Activated naive CD8-positive, alpha-beta T cell treated with anti-CD3 and anti-CD28 coated beads, Interleukin-2, amount 10 ng/mL, durations not matched to agents 7 days and 5 days (primary cell): ENCODE results near the gene P2RY12. TPM values are rescaled to one million over a fixed set of nuclear protein-coding genes. Genes with fewer than 3 reads are reported as not detected.
"Not testable (repeated sequence)": the region's sequence is repeated elsewhere in the genome, so short reads cannot be mapped to it uniquely, and the experiment has no call there.

ENCODE experiments used
- ATAC-seq: fragments of 150-1000 bp; cut with Tn5 transposase; one replicate; pipeline ENCODE4 v1.10.0; 2021; ENCODE audit warnings: low read depth, moderate library complexity
- POLR2A ChIA-PET: fragments of 350-600 bp; sonication (Branson Sonifier 250); formaldehyde crosslinking; loops from one replicate; lab custom pipeline; 2021; ENCODE audit warnings: antibody characterized with exemption; lab: Charles Lee
- DNase-seq: peaks from one replicate; pipeline ENCODE4 v3.0.0; 2021
- H3K27ac Mint-ChIP-seq: one replicate; pipeline ENCODE4 v1.8.0; 2022; ENCODE audit warnings: mild to moderate bottlenecking, mixed read lengths
- H3K27me3 Mint-ChIP-seq: one replicate; pipeline ENCODE4 v1.8.0; 2022; ENCODE audit warnings: mild to moderate bottlenecking, moderate library complexity, mixed read lengths
- H3K36me3 Mint-ChIP-seq: one replicate; pipeline ENCODE4 v1.8.0; 2021; ENCODE audit warnings: mild to moderate bottlenecking, mixed read lengths
- H3K4me1 Mint-ChIP-seq: one replicate; pipeline ENCODE4 v1.8.0; 2021; ENCODE audit warnings: mixed read lengths
- H3K4me3 Mint-ChIP-seq: one replicate; pipeline ENCODE4 v1.8.0; 2022; ENCODE audit warnings: mild to moderate bottlenecking, moderate library complexity, mixed read lengths
- H3K9me3 Mint-ChIP-seq: one replicate; pipeline ENCODE4 v1.8.0; 2021; ENCODE audit warnings: mixed read lengths
- total RNA-seq, 2 experiments: library from RNA; stranded (reverse); gene quantifications; one replicate each; pipeline ENCODE4 v1.2.3, GENCODE V29; 2021

Gene P2RY12
- total RNA-seq, 2 experiments from 2014 or later = not detected

DNA sequence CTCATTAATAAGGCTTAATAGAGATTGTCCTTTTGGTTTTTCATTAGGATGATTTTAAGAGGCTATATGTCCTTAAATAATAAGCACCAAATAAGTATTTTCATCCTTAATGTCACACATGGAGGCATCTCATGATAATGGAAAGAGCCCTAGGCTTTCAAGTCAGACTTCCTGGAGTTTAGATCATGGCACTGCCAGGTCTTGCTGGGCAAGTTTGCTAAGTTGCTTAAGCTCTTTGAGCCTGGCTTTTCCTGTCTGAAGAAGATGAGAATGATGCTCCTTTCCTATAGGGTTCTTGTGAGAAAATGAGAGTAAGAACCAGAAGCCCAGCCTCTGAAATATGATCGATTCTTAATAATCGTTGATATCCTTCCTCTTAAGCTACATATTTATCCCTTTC is 23.4 kb upstream of the P2RY12 start:
- POLR2A ChIA-PET = no interaction called here
- DNase-seq (no peak), ATAC-seq (no peak)
- peaks cover 10% of the 10 kb centered on the region for H3K27me3 Mint-ChIP-seq
- H3K4me1 Mint-ChIP-seq = no peaks in the 10 kb centered on the region
- no peak overlapping the region for H3K27ac Mint-ChIP-seq
- H3K9me3 Mint-ChIP-seq = no peaks in the 10 kb centered on the region
- H3K36me3 Mint-ChIP-seq = no peaks in the 10 kb centered on the region
- H3K4me3 Mint-ChIP-seq = no peak overlapping the region

- peaks cover 10% of the 10 kb centered on the region for H3K27me3 Mint-ChIP-seq
- no peaks in the 10 kb centered on the region for H3K4me1 Mint-ChIP-seq
- H3K9me3 Mint-ChIP-seq = no peaks in the 10 kb centered on the region
- no peak for ATAC-seq
- no peak for DNase-seq
- H3K27ac Mint-ChIP-seq = no peak overlapping the region
- POLR2A ChIA-PET = no interaction called here
- no peaks in the 10 kb centered on the region for H3K36me3 Mint-ChIP-seq
- no peak overlapping the region for H3K4me3 Mint-ChIP-seq
Measured at GRCh38 chr3:151404316-151404715, 19.8 kb upstream of the P2RY12 start.

- ATAC-seq (no peak), DNase-seq (no peak)
- H3K4me1 Mint-ChIP-seq = no peaks in the 10 kb centered on the region
- H3K27me3 Mint-ChIP-seq = peaks cover 10% of the 10 kb centered on the region
- H3K9me3 Mint-ChIP-seq = no peaks in the 10 kb centered on the region
- no peak overlapping the region for H3K4me3 Mint-ChIP-seq
- no peak overlapping the region for H3K27ac Mint-ChIP-seq
- no peaks in the 10 kb centered on the region for H3K36me3 Mint-ChIP-seq
- POLR2A ChIA-PET = no interaction called here
Measured at GRCh38 chr3:151403246-151403645, 18.7 kb upstream of the P2RY12 start.

DNA sequence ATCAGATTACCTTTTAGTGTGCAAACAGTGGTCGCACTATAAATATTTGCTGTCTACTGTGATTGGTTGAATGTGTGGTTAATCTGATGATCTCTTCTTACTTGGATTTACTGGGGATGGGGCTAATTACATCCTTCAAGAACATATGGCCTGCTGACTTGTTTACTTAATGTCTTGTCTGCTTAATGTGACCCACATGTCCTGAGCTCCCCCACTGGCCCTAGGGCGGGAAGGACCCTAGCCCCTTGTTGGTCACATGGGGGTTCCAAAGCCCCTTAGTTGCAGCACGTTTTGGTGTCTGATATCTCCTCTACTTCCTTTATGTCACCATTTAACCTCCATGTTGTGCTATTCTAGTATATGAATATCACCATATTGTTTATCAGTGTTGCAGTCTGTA is 17.8 kb upstream of the P2RY12 start:
- H3K27me3 Mint-ChIP-seq = peaks cover 11% of the 10 kb centered on the region
- POLR2A ChIA-PET = no interaction called here
- no peak for DNase-seq
- H3K4me3 Mint-ChIP-seq = no peak overlapping the region
- no peaks in the 10 kb centered on the region for H3K4me1 Mint-ChIP-seq
- ATAC-seq = no peak
- H3K36me3 Mint-ChIP-seq = no peaks in the 10 kb centered on the region
- no peaks in the 10 kb centered on the region for H3K9me3 Mint-ChIP-seq
- no peak overlapping the region for H3K27ac Mint-ChIP-seq

DNA sequence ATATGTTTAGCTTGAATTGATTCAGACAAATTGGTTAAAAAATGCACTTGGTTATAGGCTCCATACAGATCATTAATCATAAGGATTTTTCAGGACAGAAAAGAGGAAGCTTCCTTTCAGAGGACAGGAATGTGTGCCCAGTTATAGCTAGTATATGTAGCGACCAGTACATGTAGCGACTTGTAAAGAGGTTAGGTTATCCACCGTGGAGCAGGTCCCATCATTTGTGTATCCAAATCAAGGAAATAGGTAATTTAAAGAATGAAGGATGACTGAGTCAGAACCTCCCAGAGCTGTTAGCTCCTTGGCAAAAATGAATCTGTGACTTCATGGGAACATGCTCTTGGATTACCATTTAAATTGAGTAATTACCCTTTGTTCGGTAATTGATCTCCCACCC is 15.8 kb upstream of the P2RY12 start:
- Mint-ChIP-seq H3K9me3 (no peaks in the 10 kb centered on the region), H3K4me1 (no peaks in the 10 kb centered on the region), H3K4me3 (no peak overlapping the region), H3K36me3 (no peaks in the 10 kb centered on the region), H3K27me3 (peaks cover 3% of the 10 kb centered on the region), H3K27ac (no peak overlapping the region)
- POLR2A ChIA-PET = no interaction called here
- ATAC-seq (no peak), DNase-seq (no peak)

DNA sequence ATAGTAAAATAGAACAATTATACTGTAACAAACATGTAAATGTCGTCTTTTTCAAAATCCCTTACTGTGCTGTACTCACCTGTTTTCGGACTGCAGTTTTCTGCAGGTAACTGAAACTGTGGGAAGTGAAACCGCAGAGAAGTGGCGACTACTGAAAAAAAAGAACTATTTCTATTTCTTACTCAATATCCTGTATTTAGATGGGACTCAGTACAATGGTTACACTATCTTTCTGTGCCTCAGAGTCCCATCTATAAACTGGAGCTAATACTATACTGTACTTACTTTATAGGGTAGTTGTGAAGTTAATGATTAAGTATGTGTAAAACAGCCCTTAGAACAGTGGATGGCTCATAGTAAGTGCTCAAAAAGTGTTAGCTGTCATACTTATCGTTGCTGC is 14.3 kb upstream of the P2RY12 start:
- Mint-ChIP-seq H3K4me1 (no peaks in the 10 kb centered on the region), H3K36me3 (no peaks in the 10 kb centered on the region), H3K4me3 (no peak overlapping the region), H3K27ac (no peak overlapping the region), H3K27me3 (peaks cover 2% of the 10 kb centered on the region), H3K9me3 (no peaks in the 10 kb centered on the region)
- no peak for DNase-seq
- POLR2A ChIA-PET = no interaction called here
- ATAC-seq = no peak

GRCh38 chr3:151395806-151396205 is 11.3 kb upstream of the P2RY12 start:
- Mint-ChIP-seq H3K4me3 (no peak overlapping the region), H3K27me3 (peaks cover 5% of the 10 kb centered on the region), H3K27ac (no peak overlapping the region), H3K4me1 (no peaks in the 10 kb centered on the region), H3K9me3 (no peaks in the 10 kb centered on the region), H3K36me3 (no peaks in the 10 kb centered on the region)
- no peak for DNase-seq
- POLR2A ChIA-PET = no interaction called here
- no peak for ATAC-seq

GRCh38 chr3:151394611-151395010 is 10.1 kb upstream of the P2RY12 start:
- no peaks in the 10 kb centered on the region for H3K36me3 Mint-ChIP-seq
- POLR2A ChIA-PET = no interaction called here
- H3K9me3 Mint-ChIP-seq = no peaks in the 10 kb centered on the region
- no peak for DNase-seq
- ATAC-seq = no peak
- H3K27ac Mint-ChIP-seq = no peak overlapping the region
- H3K27me3 Mint-ChIP-seq = peaks cover 5% of the 10 kb centered on the region
- no peak overlapping the region for H3K4me3 Mint-ChIP-seq
- H3K4me1 Mint-ChIP-seq = no peaks in the 10 kb centered on the region

- Mint-ChIP-seq H3K4me3 (no peak overlapping the region), H3K27ac (no peak overlapping the region), H3K4me1 (no peaks in the 10 kb centered on the region), H3K9me3 (no peaks in the 10 kb centered on the region), H3K27me3 (peaks cover 9% of the 10 kb centered on the region), H3K36me3 (no peaks in the 10 kb centered on the region)
- DNase-seq (no peak), ATAC-seq (no peak)
- POLR2A ChIA-PET = no interaction called here
Measured at GRCh38 chr3:151393941-151394340, 9.4 kb upstream of the P2RY12 start.

DNA sequence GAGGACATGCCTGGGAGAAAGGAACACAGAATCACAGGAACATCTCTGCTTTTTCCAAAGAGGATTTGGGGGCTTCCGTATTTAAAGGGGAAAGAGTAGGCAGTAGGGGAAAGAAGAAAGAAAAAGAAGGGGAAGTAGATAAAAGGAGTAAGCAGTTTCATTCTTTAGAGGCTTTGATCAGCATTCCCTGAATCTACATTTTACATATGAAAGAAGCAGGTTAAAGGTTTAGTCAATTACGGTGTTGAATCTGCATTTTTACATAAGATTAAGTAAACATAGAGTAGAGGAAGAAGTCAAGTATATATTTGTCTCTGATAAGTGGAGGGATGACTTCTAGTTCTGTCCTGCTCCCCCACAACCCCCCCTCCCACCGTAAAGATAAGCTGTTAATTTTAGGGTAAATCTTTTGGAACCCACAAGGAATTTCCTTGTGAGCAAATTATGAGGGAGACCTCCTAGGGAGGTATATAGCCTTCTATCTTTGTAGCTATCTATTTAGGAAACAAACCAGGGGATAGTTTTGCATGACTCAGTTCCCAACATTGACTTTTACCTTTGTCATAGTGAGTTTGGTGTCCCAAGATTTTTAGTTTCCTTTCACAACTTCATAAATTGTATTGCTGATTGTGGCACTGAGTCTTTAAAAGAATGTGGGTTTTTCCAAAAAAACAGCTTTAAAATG is 8.7 kb upstream of the P2RY12 start:
- peaks cover 9% of the 10 kb centered on the region for H3K27me3 Mint-ChIP-seq
- POLR2A ChIA-PET = no interaction called here
- no peak for ATAC-seq

DNA sequence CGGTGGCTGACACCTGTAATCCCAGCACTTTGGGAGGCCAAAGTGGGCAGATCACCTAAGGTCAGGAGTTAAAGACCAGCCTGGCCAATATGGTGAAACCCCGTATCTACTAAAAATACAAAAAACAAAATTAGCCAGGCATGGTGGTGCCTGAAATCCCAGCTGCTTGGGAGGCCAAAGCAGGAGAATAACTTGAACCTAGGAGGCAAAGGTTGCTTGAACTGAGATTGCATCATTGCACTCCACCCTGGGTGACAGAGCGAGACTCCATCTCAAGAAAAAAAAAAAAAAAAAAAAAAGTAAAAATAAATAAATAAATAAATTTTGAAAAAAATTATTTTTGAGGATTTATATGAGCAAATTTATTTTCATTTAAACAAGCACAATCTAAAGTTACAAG is 7.6 kb upstream of the P2RY12 start:
- H3K4me3 Mint-ChIP-seq, H3K4me1 Mint-ChIP-seq, DNase-seq, H3K27ac Mint-ChIP-seq, ATAC-seq, H3K27me3 Mint-ChIP-seq, H3K9me3 Mint-ChIP-seq, H3K36me3 Mint-ChIP-seq, POLR2A ChIA-PET: not testable (repeated sequence)

More for the DNA sequence above, 8.7 kb upstream of the P2RY12 start:
- DNase-seq = no peak
- Mint-ChIP-seq H3K4me1 (no peaks in the 10 kb centered on the region), H3K9me3 (no peaks in the 10 kb centered on the region), H3K27ac (no peak overlapping the region), H3K36me3 (no peaks in the 10 kb centered on the region), H3K4me3 (no peak overlapping the region)

- Mint-ChIP-seq H3K4me1 (peaks cover 2% of the 10 kb centered on the region), H3K4me3 (no peak overlapping the region), H3K27me3 (peaks cover 7% of the 10 kb centered on the region), H3K9me3 (no peaks in the 10 kb centered on the region), H3K36me3 (no peaks in the 10 kb centered on the region), H3K27ac (no peak overlapping the region)
- POLR2A ChIA-PET = no interaction called here
- DNase-seq (no peak), ATAC-seq (no peak)
Measured at GRCh38 chr3:151391720-151392119, 7.2 kb upstream of the P2RY12 start.

- ATAC-seq = no peak
- Mint-ChIP-seq H3K27ac (no peak overlapping the region), H3K4me1 (peaks cover 8% of the 10 kb centered on the region)
Measured at GRCh38 chr3:151387842-151388241, 3.3 kb upstream of the P2RY12 start.

GRCh38 chr3:151387432-151387831 is 2.9 kb upstream of the P2RY12 start:
- Mint-ChIP-seq H3K27me3 (peaks cover 3% of the 10 kb centered on the region), H3K9me3 (no peaks in the 10 kb centered on the region), H3K4me3 (no peak overlapping the region), H3K36me3 (no peaks in the 10 kb centered on the region), H3K4me1 (peaks cover 10% of the 10 kb centered on the region), H3K27ac (no peak overlapping the region)
- DNase-seq (no peak), ATAC-seq (no peak)
- POLR2A ChIA-PET = no interaction called here

More at GRCh38 chr3:151387842-151388241, 3.3 kb upstream of the P2RY12 start:
- Mint-ChIP-seq H3K4me3 (no peak overlapping the region), H3K9me3 (no peaks in the 10 kb centered on the region), H3K27me3 (peaks cover 3% of the 10 kb centered on the region), H3K36me3 (no peaks in the 10 kb centered on the region)
- no peak for DNase-seq
- POLR2A ChIA-PET = no interaction called here
